ENCODE results near the gene PI4KB. TPM values are rescaled to one million over a fixed set of nuclear protein-coding genes. Genes with fewer than 3 reads are reported as not detected.
"Not testable (repeated sequence)": the region's sequence is repeated elsewhere in the genome, so short reads cannot be mapped to it uniquely, and the experiment has no call there.

PI4KB gene
- polyA plus RNA-seq, 1 donor (not counting 4 experiments of a cell fraction or from before 2014, with no cell fraction given): 40.9 TPM

DNA sequence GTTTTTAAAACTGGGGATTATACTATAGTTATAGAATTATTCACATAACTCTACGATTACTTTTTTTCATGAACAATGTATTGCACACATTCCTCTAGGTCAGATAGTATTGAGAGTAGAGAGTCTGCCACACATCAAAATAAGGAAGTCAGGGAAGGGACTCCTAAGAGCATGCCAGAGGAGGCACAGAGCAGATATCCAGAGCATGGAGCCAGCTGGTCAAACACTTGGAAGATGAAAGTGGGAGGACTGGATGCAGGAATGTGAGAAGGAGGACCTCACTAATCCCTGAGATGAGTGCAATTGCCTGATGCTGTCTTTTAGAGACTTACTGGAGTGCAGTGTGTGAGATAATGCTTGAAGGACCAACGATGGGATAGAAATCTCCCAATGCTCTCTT, 29.5 kb upstream of the PI4KB start:
- Histone ChIP-seq H2AFZ (ENCODE audit: control insufficient read depth, low read length) (no peak overlapping the region), H3K4me2 (ENCODE audit: control insufficient read depth, extremely low read depth, insufficient read depth, low read depth, low read length) (no peak overlapping the region), H3K9me1 (ENCODE audit: control insufficient read depth, extremely low read depth, insufficient read depth, low read length) (no peaks in the 10 kb centered on the region), H3K4me3 (ENCODE audit: control insufficient read depth in 2 of 3, extremely low read depth in 1 of 3, insufficient read depth in 2 of 3, low read depth in 1 of 3, low read length in 3 of 3) (no peak overlapping the region), H3K27me3 (ENCODE audit: control insufficient read depth, extremely low read depth, insufficient read depth, low read length) (no peaks in the 10 kb centered on the region), H3K79me2 (ENCODE audit: control insufficient read depth, insufficient read depth, low read length) (no peaks in the 10 kb centered on the region), H3K9ac (ENCODE audit: control insufficient read depth, extremely low read depth, insufficient read depth, low read length) (no peak overlapping the region), H3K27ac (ENCODE audit: control insufficient read depth, insufficient read depth, low read length) (no peak overlapping the region), H3K4me1 (ENCODE audit: control insufficient read depth, extremely low read depth, insufficient read depth, low read length) (no peaks in the 10 kb centered on the region), H4K20me1 (ENCODE audit: control insufficient read depth, extremely low read depth, insufficient read depth, low read length) (no peaks in the 10 kb centered on the region), H3K36me3 (ENCODE audit: control insufficient read depth in 2 of 2, extremely low read depth in 1 of 2, insufficient read depth in 2 of 2, low read length in 2 of 2) (no peaks in the 10 kb centered on the region), H3K9me3 (ENCODE audit: control insufficient read depth, low read depth, low read length) (no peaks in the 10 kb centered on the region)
- FAIRE-seq (no peak), DNase-seq (ENCODE audit: low read depth, low spot score) (no peak)
- TF ChIP-seq EZH2 (IDR thresholded peaks at IDR 0.05; ENCODE audit: low read length): no peak
- TF ChIP-seq, protein P1, sequence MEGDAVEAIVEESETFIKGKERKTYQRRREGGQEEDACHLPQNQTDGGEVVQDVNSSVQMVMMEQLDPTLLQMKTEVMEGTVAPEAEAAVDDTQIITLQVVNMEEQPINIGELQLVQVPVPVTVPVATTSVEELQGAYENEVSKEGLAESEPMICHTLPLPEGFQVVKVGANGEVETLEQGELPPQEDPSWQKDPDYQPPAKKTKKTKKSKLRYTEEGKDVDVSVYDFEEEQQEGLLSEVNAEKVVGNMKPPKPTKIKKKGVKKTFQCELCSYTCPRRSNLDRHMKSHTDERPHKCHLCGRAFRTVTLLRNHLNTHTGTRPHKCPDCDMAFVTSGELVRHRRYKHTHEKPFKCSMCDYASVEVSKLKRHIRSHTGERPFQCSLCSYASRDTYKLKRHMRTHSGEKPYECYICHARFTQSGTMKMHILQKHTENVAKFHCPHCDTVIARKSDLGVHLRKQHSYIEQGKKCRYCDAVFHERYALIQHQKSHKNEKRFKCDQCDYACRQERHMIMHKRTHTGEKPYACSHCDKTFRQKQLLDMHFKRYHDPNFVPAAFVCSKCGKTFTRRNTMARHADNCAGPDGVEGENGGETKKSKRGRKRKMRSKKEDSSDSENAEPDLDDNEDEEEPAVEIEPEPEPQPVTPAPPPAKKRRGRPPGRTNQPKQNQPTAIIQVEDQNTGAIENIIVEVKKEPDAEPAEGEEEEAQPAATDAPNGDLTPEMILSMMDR (optimal IDR thresholded peaks at IDR 0.05 in 1 of 3, IDR thresholded peaks at IDR 0.05 in 1 of 3, conservative IDR thresholded peaks at IDR 0.05 in 1 of 3; ENCODE audit: extremely low read depth in 1 of 3, insufficient read depth in 2 of 3, low read length in 3 of 3): no peak
- dilution Hi-C loops (cut with MboI; ENCODE audit: extremely low pct_ligation_motif_present, low sequenced_read_pairs): no loop called here

DNA sequence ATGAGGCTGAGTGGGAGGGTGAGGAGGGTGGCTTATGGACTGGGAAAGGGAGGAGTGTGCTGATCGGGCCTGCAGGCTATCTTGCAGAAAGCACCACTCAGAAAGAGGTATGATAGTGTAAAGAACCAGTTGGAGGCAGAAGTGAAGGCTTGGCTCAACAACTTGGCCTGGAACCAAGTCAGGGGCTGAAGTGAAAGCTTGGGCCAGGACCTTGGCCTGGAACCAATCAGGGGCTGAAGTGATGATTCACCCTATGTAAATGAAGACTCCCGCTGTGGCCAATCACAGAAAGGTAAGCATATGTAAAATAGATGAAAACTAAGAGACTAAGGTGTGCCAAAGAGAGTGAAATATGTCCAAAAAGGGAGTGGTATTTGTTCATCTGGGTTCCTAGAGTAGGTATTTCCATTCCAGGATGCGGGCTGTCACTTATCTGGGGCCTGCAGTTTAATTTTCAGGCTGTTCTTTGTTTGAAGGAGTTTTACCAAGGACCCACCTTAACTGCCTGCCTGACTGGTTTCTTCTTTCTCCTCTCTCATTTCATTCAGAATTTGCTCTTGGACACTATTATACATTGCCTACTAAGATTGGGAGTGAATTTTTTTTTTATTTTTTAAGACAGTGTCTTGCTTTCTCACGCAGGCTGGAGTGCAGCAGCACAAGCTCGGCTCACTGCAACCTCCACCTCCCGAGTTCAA, 25.0 kb upstream of the PI4KB start:
- Histone ChIP-seq H4K20me1 (ENCODE audit: control insufficient read depth, extremely low read depth, insufficient read depth, low read length) (no peaks in the 10 kb centered on the region), H3K9me1 (ENCODE audit: control insufficient read depth, extremely low read depth, insufficient read depth, low read length) (no peaks in the 10 kb centered on the region), H3K79me2 (ENCODE audit: control insufficient read depth, insufficient read depth, low read length) (no peaks in the 10 kb centered on the region), H3K27ac (ENCODE audit: control insufficient read depth, insufficient read depth, low read length) (no peak overlapping the region), H3K36me3 (ENCODE audit: control insufficient read depth in 2 of 2, extremely low read depth in 1 of 2, insufficient read depth in 2 of 2, low read length in 2 of 2) (no peaks in the 10 kb centered on the region), H3K4me3 (ENCODE audit: control insufficient read depth in 2 of 3, extremely low read depth in 1 of 3, insufficient read depth in 2 of 3, low read depth in 1 of 3, low read length in 3 of 3) (no peak overlapping the region), H3K4me1 (ENCODE audit: control insufficient read depth, extremely low read depth, insufficient read depth, low read length) (no peaks in the 10 kb centered on the region), H3K9ac (ENCODE audit: control insufficient read depth, extremely low read depth, insufficient read depth, low read length) (no peak overlapping the region), H3K4me2 (ENCODE audit: control insufficient read depth, extremely low read depth, insufficient read depth, low read depth, low read length) (no peak overlapping the region), H3K27me3 (ENCODE audit: control insufficient read depth, extremely low read depth, insufficient read depth, low read length) (no peaks in the 10 kb centered on the region), H3K9me3 (ENCODE audit: control insufficient read depth, low read depth, low read length) (no peaks in the 10 kb centered on the region), H2AFZ (ENCODE audit: control insufficient read depth, low read length) (no peak overlapping the region)
- dilution Hi-C loops (cut with MboI; ENCODE audit: extremely low pct_ligation_motif_present, low sequenced_read_pairs): no loop called here
- FAIRE-seq (no peak), DNase-seq (ENCODE audit: low read depth, low spot score) (no peak)
- no peak for TF ChIP-seq EZH2 (IDR thresholded peaks at IDR 0.05; ENCODE audit: low read length)
- TF ChIP-seq, protein P1 (optimal IDR thresholded peaks at IDR 0.05 in 1 of 3, IDR thresholded peaks at IDR 0.05 in 1 of 3, conservative IDR thresholded peaks at IDR 0.05 in 1 of 3; ENCODE audit: extremely low read depth in 1 of 3, insufficient read depth in 2 of 3, low read length in 3 of 3): no peak

DNA sequence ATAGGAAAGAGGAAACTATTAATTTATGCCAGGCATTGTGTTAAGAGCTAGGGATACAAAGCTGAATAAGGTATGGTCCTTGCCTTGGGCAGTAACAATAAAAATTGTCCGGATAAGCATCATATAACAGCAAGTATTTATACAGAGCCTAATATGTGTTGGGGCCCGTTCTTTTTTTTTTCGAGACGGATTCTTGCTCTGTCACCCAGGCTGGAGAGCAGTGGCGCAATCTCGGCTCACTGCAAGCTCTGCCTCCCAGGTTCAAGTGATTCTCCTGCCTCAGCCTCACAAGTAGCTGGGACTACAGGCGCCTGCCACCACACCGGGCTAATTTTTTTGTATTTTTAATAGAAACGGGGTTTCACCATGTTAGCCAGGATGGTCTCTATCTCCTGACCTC, 23.1 kb upstream of the PI4KB start:
- H3K4me2 ChIP-seq (ENCODE audit: control insufficient read depth, extremely low read depth, insufficient read depth, low read depth, low read length); H3K27me3 ChIP-seq (ENCODE audit: control insufficient read depth, extremely low read depth, insufficient read depth, low read length); H3K9ac ChIP-seq (ENCODE audit: control insufficient read depth, extremely low read depth, insufficient read depth, low read length); H3K4me1 ChIP-seq (ENCODE audit: control insufficient read depth, extremely low read depth, insufficient read depth, low read length); H3K36me3 ChIP-seq (ENCODE audit: control insufficient read depth in 2 of 2, extremely low read depth in 1 of 2, insufficient read depth in 2 of 2, low read length in 2 of 2); H3K9me1 ChIP-seq (ENCODE audit: control insufficient read depth, extremely low read depth, insufficient read depth, low read length); H2AFZ ChIP-seq (ENCODE audit: control insufficient read depth, low read length); H3K9me3 ChIP-seq (ENCODE audit: control insufficient read depth, low read depth, low read length); H4K20me1 ChIP-seq (ENCODE audit: control insufficient read depth, extremely low read depth, insufficient read depth, low read length); H3K79me2 ChIP-seq (ENCODE audit: control insufficient read depth, insufficient read depth, low read length); DNase-seq (ENCODE audit: low read depth, low spot score); dilution Hi-C loops (cut with MboI; ENCODE audit: extremely low pct_ligation_motif_present, low sequenced_read_pairs); H3K27ac ChIP-seq (ENCODE audit: control insufficient read depth, insufficient read depth, low read length); FAIRE-seq; H3K4me3 ChIP-seq (ENCODE audit: control insufficient read depth in 2 of 3, extremely low read depth in 1 of 3, insufficient read depth in 2 of 3, low read depth in 1 of 3, low read length in 3 of 3): not testable (repeated sequence)

Data from keratinocyte (primary cell).